ENCODE measurements around the gene GOLM1. TPM values are rescaled to one million over a fixed set of nuclear protein-coding genes. Genes with fewer than 3 reads are reported as not detected.

Gene GOLM1
- total and polyA plus RNA-seq, 2 donors (not counting 3 experiments of a cell fraction or from before 2014, with no cell fraction given) = 49.8 to 108 TPM

- no peak for FAIRE-seq
- BruUV-seq (replicated peaks) = no TSS peak
- H3K4me2 ChIP-seq (ENCODE audit: insufficient read depth, low read length) = no peak overlapping the region
- intact Hi-C loops (cut with micrococcal nuclease) = no loop called here
- no peak overlapping the region for H3K4me3 ChIP-seq (replicated peaks in 1 of 3; ENCODE audit: insufficient read depth in 1 of 3, low read depth in 1 of 3, low read length in 3 of 3)
- no peaks in the 10 kb centered on the region for H3K9me3 ChIP-seq (replicated peaks; ENCODE audit: control insufficient read depth, insufficient read depth, low read length)
- H3K9ac ChIP-seq (replicated peaks; ENCODE audit: extremely low read depth, insufficient read depth, low read length) = no peak overlapping the region
- dilution Hi-C loops (cut with MboI; ENCODE audit: extremely low pct_ligation_motif_present, low sequenced_read_pairs) = no loop called here
- DNase-seq (ENCODE audit: low read depth, low spot score) = no peak
- no peaks in the 10 kb centered on the region for H3K27me3 ChIP-seq (ENCODE audit: control insufficient read depth in 2 of 2, insufficient read depth in 2 of 2, low read length in 2 of 2)
- CTCF ChIA-PET = interaction anchor here (1.1 to 1.5 kb wide), 2 partner anchors 11 to 28 kb away, joined by 3 read pairs; no protein-coding TSS in a partner anchor
- H3K9me1 ChIP-seq (replicated peaks; ENCODE audit: control insufficient read depth, extremely low read depth, insufficient read depth, low read length) = no peaks in the 10 kb centered on the region
- no peak overlapping the region for H3K27ac ChIP-seq (ENCODE audit: insufficient read depth, low read depth, low read length)
- no peak overlapping the region for H2AFZ ChIP-seq (ENCODE audit: low read depth, low read length)
- no peaks in the 10 kb centered on the region for H3K4me1 ChIP-seq (ENCODE audit: control insufficient read depth, extremely low read depth, insufficient read depth, low read length)
- H3K79me2 ChIP-seq (ENCODE audit: control insufficient read depth, insufficient read depth, low read length) = peaks cover 7% of the 10 kb centered on the region
- H4K20me1 ChIP-seq (replicated peaks; ENCODE audit: control insufficient read depth, extremely low read depth, insufficient read depth, low read length) = no peaks in the 10 kb centered on the region
- peaks cover 2 to 8% of the 10 kb centered on the region in 2 experiments for H3K36me3 ChIP-seq (ENCODE audit: control insufficient read depth in 2 of 2, extremely low read depth in 1 of 2, insufficient read depth in 2 of 2, low read length in 2 of 2)
- POLR2A ChIA-PET = no interaction called here
- no peak for TF ChIP-seq GATA2 (IDR thresholded peaks at IDR 0.05; ENCODE audit: insufficient read depth, insufficient read length, low read depth, low read length)
- TF ChIP-seq MYC (IDR thresholded peaks at IDR 0.05; ENCODE audit: low read depth, low read length) = no peak
- TF ChIP-seq POLR2A (IDR thresholded peaks at IDR 0.05; ENCODE audit: low read depth, low read length) = no peak
- TF ChIP-seq POLR2AphosphoS5 (IDR thresholded peaks at IDR 0.05; ENCODE audit: insufficient read depth, low read depth, low read length) = no peak
- TF ChIP-seq CTCF (IDR thresholded peaks at IDR 0.05; ENCODE audit: extremely low read depth in 1 of 2, insufficient read depth in 1 of 2, low read depth in 1 of 2, low read length in 2 of 2) = no peak
- no peak for TF ChIP-seq EZH2 (IDR thresholded peaks at IDR 0.05; ENCODE audit: borderline replicate concordance, low read depth, low read length, severe bottlenecking)
- no peak for TF ChIP-seq FOS (IDR thresholded peaks at IDR 0.05; ENCODE audit: borderline replicate concordance, insufficient read depth, low read length)
- TF ChIP-seq JUN (IDR thresholded peaks at IDR 0.05; ENCODE audit: borderline replicate concordance, insufficient read depth, insufficient read length, low read depth) = no peak
- TF ChIP-seq MAX (IDR thresholded peaks at IDR 0.05; ENCODE audit: insufficient read depth, insufficient read length) = no peak
Measured at GRCh38 chr9:86072394-86072877, 26.9 kb downstream of the GOLM1 start.
